ENCODE data around the gene MBTD1.
A peak's percentile ranks its signal among the peaks of the same experiment; 100 is the strongest.
"Not testable (repeated sequence)": the region's sequence is repeated elsewhere in the genome, so short reads cannot be mapped to it uniquely, and the experiment has no call there.

Gene MBTD1

GRCh38 chr17:51259564-51260236 is at the start of gene MBTD1:
Gene MBTD1 (minus strand): TSS chr17:51260049. CDS start chr17:51225161, 34,888 bp downstream.
- peaks cover 58 to 67% of the 10 kb centered on the region in 2 experiments for H3K4me1 ChIP-seq (ENCODE audit: control insufficient read depth in 1 of 2, insufficient read depth in 1 of 2, low read depth in 1 of 2, low read length in 1 of 2)
- no peak for TF ChIP-seq CTCF (IDR thresholded peaks at IDR 0.05)

GRCh38 chr17:51305182-51305581 is 45.3 kb upstream of the MBTD1 start:
- Histone ChIP-seq H3K36me3 (no peaks in the 10 kb centered on the region), H3K4me3 (ENCODE audit: low read depth in 1 of 2, low read length in 1 of 2) (no peak overlapping the region), H3K9me3 (no peaks in the 10 kb centered on the region), H3K27ac (no peak overlapping the region), H3K27me3 (no peaks in the 10 kb centered on the region), H3K4me1 (ENCODE audit: control insufficient read depth in 1 of 2, insufficient read depth in 1 of 2, low read depth in 1 of 2, low read length in 1 of 2) (no peaks in the 10 kb centered on the region)
- TF ChIP-seq CTCF (IDR thresholded peaks at IDR 0.05), result no peak

More at GRCh38 chr17:51259564-51260236, at the start of gene MBTD1:
- H3K27me3 ChIP-seq, result no peaks in the 10 kb centered on the region
- peaks cover 3% of the 10 kb centered on the region for H3K36me3 ChIP-seq
- H3K4me3 ChIP-seq (ENCODE audit: low read depth in 1 of 2, low read length in 1 of 2), result peak within 1 kb of the TSS; percentile 93 to 100
- H3K27ac ChIP-seq, result peak within 1 kb of the TSS; percentile 98
- H3K9me3 ChIP-seq, result no peaks in the 10 kb centered on the region

GRCh38 chr17:51299859-51300258 is 40.0 kb upstream of the MBTD1 start:
- H3K27me3 ChIP-seq, result no peaks in the 10 kb centered on the region
- H3K4me3 ChIP-seq (ENCODE audit: low read depth in 1 of 2, low read length in 1 of 2), result no peak overlapping the region
- H3K27ac ChIP-seq, result no peak overlapping the region
- H3K9me3 ChIP-seq, result no peaks in the 10 kb centered on the region
- TF ChIP-seq CTCF (IDR thresholded peaks at IDR 0.05), result no peak
- H3K36me3 ChIP-seq, result peaks cover 6% of the 10 kb centered on the region
- H3K4me1 ChIP-seq (ENCODE audit: control insufficient read depth in 1 of 2, insufficient read depth in 1 of 2, low read depth in 1 of 2, low read length in 1 of 2), result peaks cover 9 to 12% of the 10 kb centered on the region in 2 experiments

- TF ChIP-seq CTCF (IDR thresholded peaks at IDR 0.05), result no peak
- Histone ChIP-seq H3K27ac (no peak overlapping the region), H3K27me3 (no peaks in the 10 kb centered on the region), H3K4me3 (ENCODE audit: low read depth in 1 of 2, low read length in 1 of 2) (no peak overlapping the region), H3K9me3 (no peaks in the 10 kb centered on the region), H3K36me3 (peaks cover 6% of the 10 kb centered on the region), H3K4me1 (ENCODE audit: control insufficient read depth in 1 of 2, insufficient read depth in 1 of 2, low read depth in 1 of 2, low read length in 1 of 2) (peaks cover 9 to 12% of the 10 kb centered on the region in 2 experiments)
These were observed 38.9 kb upstream of the MBTD1 start for GRCh38 chr17:51298508-51299371.

GRCh38 chr17:51294338-51294737 is 34.5 kb upstream of the MBTD1 start:
- H3K36me3 ChIP-seq, result peaks cover 32% of the 10 kb centered on the region
- not testable (repeated sequence) for H3K4me3 ChIP-seq (ENCODE audit: low read depth in 1 of 2, low read length in 1 of 2); H3K27ac ChIP-seq

GRCh38 chr17:51289696-51290111 is 29.9 kb upstream of the MBTD1 start:
- Histone ChIP-seq H3K9me3 (no peaks in the 10 kb centered on the region), H3K27me3 (no peaks in the 10 kb centered on the region), H3K4me1 (ENCODE audit: control insufficient read depth in 1 of 2, insufficient read depth in 1 of 2, low read depth in 1 of 2, low read length in 1 of 2) (no peaks in the 10 kb centered on the region), H3K4me3 (ENCODE audit: low read depth in 1 of 2, low read length in 1 of 2) (no peak overlapping the region), H3K27ac (no peak overlapping the region), H3K36me3 (peaks cover 57% of the 10 kb centered on the region)
- no peak for TF ChIP-seq CTCF (IDR thresholded peaks at IDR 0.05)

More at GRCh38 chr17:51294338-51294737, 34.5 kb upstream of the MBTD1 start:
- H3K27me3 ChIP-seq, H3K9me3 ChIP-seq: not testable (repeated sequence)
- peaks cover 9 to 12% of the 10 kb centered on the region in 2 experiments for H3K4me1 ChIP-seq (ENCODE audit: control insufficient read depth in 1 of 2, insufficient read depth in 1 of 2, low read depth in 1 of 2, low read length in 1 of 2)

Measured in neutrophil (primary cell).